NCI-H510A treated with DMSO at 0.1 percent for 48 hours (cell line): ENCODE results near the gene SORT1.

Experiments
- DNase-seq: peaks from one replicate; lab custom pipeline; 2025; lab: John Stamatoyannopoulos, UW

SORT1 gene

DNA sequence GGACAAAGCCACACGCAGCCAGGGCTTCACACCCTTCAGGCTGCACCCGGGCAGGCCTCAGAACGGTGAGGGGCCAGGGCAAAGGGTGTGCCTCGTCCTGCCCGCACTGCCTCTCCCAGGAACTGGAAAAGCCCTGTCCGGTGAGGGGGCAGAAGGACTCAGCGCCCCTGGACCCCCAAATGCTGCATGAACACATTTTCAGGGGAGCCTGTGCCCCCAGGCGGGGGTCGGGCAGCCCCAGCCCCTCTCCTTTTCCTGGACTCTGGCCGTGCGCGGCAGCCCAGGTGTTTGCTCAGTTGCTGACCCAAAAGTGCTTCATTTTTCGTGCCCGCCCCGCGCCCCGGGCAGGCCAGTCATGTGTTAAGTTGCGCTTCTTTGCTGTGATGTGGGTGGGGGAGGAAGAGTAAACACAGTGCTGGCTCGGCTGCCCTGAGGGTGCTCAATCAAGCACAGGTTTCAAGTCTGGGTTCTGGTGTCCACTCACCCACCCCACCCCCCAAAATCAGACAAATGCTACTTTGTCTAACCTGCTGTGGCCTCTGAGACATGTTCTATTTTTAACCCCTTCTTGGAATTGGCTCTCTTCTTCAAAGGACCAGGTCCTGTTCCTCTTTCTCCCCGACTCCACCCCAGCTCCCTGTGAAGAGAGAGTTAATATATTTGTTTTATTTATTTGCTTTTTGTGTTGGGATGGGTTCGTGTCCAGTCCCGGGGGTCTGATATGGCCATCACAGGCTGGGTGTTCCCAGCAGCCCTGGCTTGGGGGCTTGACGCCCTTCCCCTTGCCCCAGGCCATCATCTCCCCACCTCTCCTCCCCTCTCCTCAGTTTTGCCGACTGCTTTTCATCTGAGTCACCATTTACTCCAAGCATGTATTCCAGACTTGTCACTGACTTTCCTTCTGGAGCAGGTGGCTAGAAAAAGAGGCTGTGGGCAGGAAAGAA is 122.9 kb downstream of the SORT1 start:
- DNase-seq, result peak; percentile 25

GRCh38 chr1:109273570-109274288 is 124.0 kb downstream of the SORT1 start:
- DNase-seq, result no peak

- DNase-seq, result no peak
Measured at GRCh38 chr1:109272831-109273547, 124.7 kb downstream of the SORT1 start.

DNA sequence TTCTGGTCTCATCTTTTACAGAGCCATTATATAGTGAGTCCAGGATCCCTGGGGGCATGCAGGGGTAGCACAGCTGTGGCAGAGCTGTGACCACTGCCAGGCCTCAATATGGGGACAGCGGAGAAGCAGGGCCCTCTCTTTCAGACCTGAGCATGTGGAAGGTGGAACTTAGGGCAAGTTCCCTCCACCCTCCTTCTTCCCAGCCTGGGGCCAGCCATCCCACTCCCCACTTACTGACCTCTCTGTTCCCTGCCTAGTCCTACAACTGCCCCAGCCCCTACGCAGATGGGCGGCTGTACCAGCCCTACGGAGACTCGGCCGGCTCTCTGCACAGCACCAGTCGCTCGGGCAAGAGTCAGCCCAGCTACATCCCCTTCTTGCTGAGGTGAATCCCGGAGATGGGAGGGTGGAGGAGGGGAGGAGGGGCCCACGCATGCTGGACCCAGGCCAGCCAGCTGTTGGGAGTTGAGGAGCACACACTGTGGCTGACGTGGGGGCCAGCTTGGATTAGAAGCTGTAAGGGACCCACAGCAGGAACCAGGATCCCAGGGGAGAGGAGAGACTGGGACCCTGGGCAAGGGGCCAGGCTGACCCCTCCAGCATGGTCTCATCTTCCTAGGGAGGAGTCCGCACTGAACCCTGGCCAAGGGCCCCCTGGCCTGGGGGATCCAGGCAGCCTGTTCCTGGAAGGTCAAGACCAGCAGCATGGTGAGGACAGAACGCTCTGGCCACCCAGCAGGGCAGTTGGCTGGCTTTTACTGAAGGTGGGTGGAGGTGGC is 125.5 kb downstream of the SORT1 start:
- DNase-seq, result no peak

DNA sequence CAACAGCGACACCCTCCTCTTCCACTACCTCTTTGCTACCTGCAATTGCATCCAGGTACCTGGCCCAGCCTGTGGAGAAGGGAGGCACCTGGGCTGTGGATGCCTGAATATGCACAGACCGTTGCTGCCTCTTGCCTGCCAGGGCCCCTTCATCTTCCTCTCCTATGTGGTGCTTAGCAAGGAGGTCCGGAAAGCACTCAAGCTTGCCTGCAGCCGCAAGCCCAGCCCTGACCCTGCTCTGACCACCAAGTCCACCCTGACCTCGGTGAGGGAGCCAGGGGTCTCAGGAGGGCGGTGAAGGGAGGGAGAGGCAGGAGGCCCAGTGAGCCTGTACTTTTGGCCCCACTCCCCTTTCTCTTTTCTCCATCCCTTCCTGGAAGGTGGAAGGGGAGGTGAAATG is 126.3 kb downstream of the SORT1 start:
- no peak for DNase-seq

- DNase-seq, result no peak
Measured at GRCh38 chr1:109270623-109271317, 126.9 kb downstream of the SORT1 start.

- DNase-seq, result no peak
Measured at GRCh38 chr1:109269981-109270622, 127.6 kb downstream of the SORT1 start.

- no peak for DNase-seq
Measured at GRCh38 chr1:109269212-109269980, 128.3 kb downstream of the SORT1 start.

DNA sequence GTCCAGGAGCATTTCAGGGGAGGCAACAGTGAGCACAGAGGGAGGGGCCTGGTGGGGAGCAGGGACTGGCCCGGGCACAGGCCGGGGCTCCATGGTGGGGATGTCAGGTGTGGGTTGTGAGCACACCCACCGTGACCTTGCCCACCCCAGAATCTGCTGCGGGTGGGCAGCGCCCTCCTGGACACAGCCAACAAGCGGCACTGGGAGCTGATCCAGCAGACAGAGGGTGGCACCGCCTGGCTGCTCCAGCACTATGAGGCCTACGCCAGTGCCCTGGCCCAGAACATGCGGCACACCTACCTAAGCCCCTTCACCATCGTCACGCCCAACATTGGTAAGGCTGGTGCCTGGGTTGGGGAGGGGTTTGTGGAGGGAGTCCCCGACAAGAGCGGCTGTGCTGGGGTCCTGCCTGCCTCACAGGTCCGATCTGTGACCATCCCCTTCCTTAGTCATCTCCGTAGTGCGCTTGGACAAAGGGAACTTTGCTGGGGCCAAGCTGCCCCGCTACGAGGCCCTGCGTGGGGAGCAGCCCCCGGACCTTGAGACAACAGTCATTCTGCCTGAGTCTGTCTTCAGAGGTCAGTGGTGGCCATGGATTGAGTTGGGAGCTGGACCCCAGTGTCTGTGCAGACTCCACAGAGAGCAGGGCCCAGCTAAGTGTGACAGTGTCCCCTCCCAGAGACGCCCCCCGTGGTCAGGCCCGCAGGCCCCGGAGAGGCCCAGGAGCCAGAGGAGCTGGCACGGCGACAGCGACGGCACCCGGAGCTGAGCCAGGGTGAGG is 129.1 kb downstream of the SORT1 start:
- DNase-seq, result no peak

DNA sequence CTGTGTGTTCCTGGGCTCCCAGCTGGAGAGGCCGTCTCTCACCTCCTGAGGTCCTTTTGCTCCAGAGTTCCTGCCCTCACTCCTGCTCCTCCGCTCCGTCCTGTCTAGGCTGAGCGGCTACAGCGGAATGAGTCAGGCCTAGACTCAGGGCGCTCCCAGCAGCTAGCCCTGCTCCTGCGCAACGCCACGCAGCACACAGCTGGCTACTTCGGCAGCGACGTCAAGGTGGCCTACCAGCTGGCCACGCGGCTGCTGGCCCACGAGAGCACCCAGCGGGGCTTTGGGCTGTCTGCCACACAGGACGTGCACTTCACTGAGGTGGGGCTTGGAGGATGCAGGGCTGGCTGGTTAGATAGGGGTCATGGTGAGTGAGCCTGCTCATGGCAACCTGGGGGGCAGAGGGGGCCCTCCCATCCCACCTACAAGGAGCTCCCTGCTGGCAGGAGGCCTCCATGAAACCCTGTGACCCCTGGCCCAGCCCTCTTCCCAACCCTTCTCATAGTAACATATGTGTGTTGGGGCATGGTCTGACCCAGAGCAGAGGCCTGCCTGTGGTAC is 129.9 kb downstream of the SORT1 start:
- DNase-seq, result no peak

DNA sequence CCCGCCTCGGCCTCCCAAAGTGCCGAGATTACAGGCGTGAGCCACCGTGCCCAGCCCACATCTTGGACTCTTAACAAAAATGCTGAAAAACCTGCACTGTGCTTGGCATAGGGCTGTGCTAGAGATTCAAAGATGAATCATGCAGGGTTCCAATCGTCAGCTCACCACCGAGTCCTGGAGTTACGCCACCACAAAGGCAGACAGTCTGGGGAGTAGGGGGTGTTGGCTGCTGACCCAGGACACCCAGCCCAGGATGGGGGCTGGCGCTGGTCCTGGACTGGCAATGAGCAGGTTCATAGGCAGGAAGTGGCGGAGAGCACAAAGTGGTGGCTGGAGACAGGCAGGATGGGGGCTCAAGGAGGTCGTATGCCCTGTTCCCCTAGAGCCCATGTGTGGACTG is 130.8 kb downstream of the SORT1 start:
- no peak for DNase-seq

DNA sequence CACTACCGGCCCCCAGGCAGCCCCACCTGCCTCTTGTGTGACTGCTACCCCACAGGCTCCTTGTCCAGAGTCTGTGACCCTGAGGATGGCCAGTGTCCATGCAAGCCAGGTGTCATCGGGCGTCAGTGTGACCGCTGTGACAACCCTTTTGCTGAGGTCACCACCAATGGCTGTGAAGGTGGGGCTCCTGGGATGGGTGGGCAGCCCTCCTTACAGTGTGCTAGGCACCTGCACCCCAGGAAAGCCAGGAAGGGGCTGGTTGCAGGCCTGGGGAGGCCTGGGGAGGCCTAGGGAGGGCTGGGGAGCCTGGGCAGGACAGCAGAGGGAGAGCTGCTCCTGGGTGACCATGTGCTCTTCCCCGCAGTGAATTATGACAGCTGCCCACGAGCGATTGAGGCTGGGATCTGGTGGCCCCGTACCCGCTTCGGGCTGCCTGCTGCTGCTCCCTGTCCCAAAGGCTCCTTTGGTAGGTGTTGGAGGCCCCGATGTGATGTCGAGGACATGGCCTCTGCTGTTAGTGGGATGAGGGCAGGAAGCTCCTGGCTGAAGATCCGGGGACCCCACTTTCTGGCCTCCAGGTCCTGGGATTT is 131.9 kb downstream of the SORT1 start:
- no peak for DNase-seq

GRCh38 chr1:109265016-109265415 is 132.7 kb downstream of the SORT1 start:
- no peak for DNase-seq

DNA sequence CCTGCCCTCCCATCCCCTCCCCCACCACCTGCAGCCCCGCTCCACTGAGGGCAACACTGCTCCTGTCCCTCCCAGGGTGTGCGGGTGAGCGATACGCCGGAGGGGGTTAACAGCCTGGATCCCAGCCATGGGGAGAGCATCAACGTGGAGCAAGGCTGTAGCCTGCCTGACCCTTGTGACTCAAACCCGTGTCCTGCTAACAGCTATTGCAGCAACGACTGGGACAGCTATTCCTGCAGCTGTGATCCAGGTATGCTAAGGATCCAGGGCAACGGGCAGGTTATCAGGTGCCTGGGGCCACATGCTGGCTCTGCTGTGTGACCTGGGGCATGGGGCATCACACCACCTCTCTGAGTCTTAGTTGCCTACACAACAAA is 133.4 kb downstream of the SORT1 start:
- no peak for DNase-seq

DNA sequence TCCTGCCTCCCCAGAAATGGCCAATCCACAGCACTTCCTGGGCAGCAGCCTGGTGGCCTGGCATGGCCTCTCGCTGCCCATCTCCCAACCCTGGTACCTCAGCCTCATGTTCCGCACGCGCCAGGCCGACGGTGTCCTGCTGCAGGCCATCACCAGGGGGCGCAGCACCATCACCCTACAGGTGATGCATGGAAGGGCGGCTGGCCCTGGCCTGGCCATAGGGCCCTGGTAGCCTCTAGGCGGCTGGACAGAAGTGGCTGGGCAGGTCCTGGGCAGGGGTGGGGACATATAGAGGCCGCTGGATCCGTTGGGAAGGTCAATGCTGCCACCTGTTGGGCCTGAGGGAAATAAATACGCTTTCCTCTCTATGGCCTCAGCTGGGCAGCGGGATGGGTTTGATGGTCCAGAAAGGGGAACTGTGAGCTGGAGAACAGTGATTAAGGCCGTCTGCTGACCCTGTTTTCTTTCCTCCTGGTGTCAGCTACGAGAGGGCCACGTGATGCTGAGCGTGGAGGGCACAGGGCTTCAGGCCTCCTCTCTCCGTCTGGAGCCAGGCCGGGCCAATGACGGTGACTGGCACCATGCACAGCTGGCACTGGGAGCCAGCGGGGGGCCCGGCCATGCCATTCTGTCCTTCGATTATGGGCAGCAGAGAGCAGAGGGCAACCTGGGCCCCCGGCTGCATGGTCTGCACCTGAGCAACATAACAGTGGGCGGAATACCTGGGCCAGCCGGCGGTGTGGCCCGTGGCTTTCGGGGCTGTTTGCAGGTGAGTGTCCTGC is 133.9 kb downstream of the SORT1 start:
- peak; percentile 36 for DNase-seq

- DNase-seq, result no peak
Measured at GRCh38 chr1:109263234-109263596, 134.5 kb downstream of the SORT1 start.

DNA sequence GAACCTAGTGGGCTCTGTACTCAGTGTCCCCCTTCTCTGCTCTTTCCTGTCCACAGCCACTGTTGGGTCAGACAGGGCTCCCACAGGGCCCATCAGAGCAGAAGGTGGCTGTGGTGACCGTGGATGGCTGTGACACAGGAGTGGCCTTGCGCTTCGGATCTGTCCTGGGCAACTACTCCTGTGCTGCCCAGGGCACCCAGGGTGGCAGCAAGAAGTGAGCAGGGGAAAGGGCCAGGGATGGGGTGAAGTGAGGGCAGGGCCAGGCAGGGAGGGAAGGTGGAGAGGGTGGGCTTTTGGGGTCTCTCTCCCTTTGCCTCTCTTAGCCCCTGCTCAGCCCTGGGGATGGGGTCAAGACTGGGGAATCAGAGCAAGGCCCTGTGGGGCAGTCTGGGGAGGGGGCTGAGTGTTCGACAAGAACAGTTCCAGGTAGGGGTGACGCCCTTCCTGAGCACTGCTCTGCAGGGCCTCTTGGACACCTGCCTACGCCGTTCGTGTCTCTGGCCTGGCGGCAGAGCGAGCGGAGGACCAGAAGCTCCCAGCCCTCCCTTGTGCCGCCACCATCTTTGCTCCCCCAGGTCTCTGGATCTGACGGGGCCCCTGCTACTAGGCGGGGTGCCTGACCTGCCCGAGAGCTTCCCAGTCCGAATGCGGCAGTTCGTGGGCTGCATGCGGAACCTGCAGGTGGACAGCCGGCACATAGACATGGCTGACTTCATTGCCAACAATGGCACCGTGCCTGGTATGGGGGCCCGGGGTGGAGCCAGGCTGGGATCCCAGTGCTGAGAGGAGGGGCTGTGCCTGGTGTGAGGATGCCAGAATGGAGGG is 135.3 kb downstream of the SORT1 start:
- no peak for DNase-seq
